Muscle of leg (tissue), 11 donors: ENCODE measurements around the gene PLXNA4. TPM values are rescaled to one million over a fixed set of nuclear protein-coding genes. Genes with fewer than 3 reads are reported as not detected.

Source experiments
- DNase-seq: peaks from one replicate; pipeline ENCODE4 v3.0.0; 2013
- H3K27ac ChIP-seq: one replicate; pipeline ENCODE4 v1.5.1; 2013; ENCODE audit warnings: mild to moderate bottlenecking, low read length, control low read depth
- H3K27me3 ChIP-seq: one replicate; pipeline ENCODE4 v1.6.1; 2013; ENCODE audit warnings: low read length; ENCODE audit not compliant: control insufficient read depth, insufficient read depth
- H3K36me3 ChIP-seq: one replicate; pipeline ENCODE4 v1.6.1; 2013; ENCODE audit warnings: low read length; ENCODE audit not compliant: control insufficient read depth, insufficient read depth
- H3K4me1 ChIP-seq: one replicate; pipeline ENCODE4 v1.6.1; 2013; ENCODE audit warnings: low read length; ENCODE audit not compliant: control insufficient read depth, insufficient read depth
- H3K4me3 ChIP-seq: one replicate; pipeline ENCODE4 v1.5.1; 2013; ENCODE audit warnings: low read length, control low read depth
- H3K9me3 ChIP-seq: replicated peaks from 2 replicates; pipeline ENCODE4 v1.6.1; 2013; ENCODE audit warnings: low read depth, low read length; ENCODE audit not compliant: control insufficient read depth
- WGBS: methylation state at CpG from one replicate; pipeline ENCODE4 v1.1.5; 2013; ENCODE audit warnings: missing lambda C conversion rate; ENCODE audit not compliant: insufficient coverage; 5-methylcytosine and 5-hydroxymethylcytosine counted together
- polyA plus RNA-seq, 8 donors: library from polyadenylated mRNA; unstranded; fragments of 120-200 nt; gene quantifications; one replicate each; pipeline versions ENCODE4 v1.2.1 to v1.2.3, GENCODE V29; 2013; ENCODE audit warnings: inconsistent platforms in 1 of 8, low replicate concordance in 1 of 8; ENCODE audit not compliant: insufficient read length in 8 of 8, insufficient read depth in 1 of 8
- total RNA-seq: library from RNA; stranded (reverse); fragments of 120-200 nt; gene quantifications from one replicate; pipeline ENCODE4 v1.2.4, GENCODE V29; 2013

Gene PLXNA4
- total and polyA plus RNA-seq, 9 donors = 1.3 to 3.3 (median 2.1) TPM

DNA sequence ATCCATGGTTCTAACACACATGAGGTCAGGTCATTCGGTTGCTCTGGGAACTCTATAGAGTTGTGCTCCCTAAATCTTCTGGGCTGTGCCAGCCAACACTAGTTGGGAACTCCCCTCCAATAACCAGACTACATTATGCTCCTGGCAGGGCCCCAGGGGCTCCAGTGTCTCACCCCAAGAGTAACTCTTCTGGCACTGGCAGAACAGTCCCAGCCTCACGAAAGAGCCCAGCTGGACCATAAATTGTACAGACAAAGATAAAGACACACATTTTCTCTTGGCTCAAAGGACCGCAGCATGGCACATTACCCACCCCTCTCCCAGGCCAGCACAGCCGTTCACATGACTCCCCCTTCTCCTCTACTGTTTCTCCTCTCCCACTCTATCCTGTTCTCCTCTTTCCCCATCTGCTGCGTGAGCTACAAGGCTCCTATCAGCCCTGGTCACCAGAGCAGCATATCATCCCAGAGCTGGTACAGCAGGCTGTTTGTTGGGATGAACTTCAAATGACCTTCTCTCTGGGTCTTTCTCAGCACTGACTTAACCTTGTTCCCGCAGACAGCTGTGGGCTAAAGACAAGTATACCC, 230.6 kb downstream of the PLXNA4 start:
- Histone ChIP-seq H3K4me3 (no peak overlapping the region), H3K27me3 (peaks cover 13% of the 10 kb centered on the region), H3K27ac (no peak overlapping the region), H3K9me3 (no peaks in the 10 kb centered on the region), H3K36me3 (no peaks in the 10 kb centered on the region), H3K4me1 (peaks cover 3% of the 10 kb centered on the region)
- DNase-seq = peak; percentile 26
- 36% methylated on average over 5 of the region's 6 CpGs for WGBS

DNA sequence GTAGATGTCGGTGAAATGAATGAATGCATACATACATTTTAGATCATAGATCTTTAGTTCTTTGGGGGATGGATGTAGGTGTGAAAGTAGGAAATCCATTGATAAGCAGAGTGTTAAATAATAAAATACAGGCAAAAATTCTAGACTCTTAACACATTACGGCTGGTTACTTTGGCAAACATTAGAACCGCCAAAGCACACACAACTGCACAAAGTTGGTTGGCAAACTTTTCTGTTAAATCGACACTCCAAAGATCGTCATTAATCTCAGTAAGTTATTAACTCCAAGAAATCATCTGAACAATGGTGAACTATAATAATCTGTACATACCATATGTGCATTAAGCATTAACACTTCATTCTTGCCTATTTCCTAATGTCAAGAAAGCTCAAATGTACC, 231.2 kb downstream of the PLXNA4 start:
- Histone ChIP-seq H3K27ac (no peak overlapping the region), H3K4me1 (peaks cover 3% of the 10 kb centered on the region), H3K36me3 (no peaks in the 10 kb centered on the region), H3K9me3 (no peaks in the 10 kb centered on the region), H3K27me3 (peaks cover 13% of the 10 kb centered on the region), H3K4me3 (no peak overlapping the region)
- DNase-seq = no peak
- no CpG with 5 or more reads among the region's 5 CpGs for WGBS

DNA sequence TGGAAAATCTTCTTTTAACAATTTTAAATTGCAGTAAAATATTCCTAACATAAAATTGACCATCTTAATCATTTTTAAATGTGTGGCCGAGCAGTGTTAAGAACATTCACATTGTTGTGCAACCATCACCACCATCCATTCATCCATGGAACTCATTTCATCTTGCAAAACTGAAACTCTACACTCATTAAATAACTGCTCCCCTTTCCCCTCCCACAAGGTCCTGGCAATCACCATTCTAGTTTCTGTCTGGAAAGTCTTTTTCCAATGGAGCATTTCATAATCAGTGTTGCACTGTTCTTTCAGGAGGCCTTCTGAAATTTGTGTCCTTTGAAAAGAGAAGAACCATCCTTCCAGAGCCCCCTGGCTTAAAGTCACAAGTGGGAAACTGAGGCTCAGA, 233.1 kb downstream of the PLXNA4 start:
- WGBS = 94% methylated on average over 1 of the region's 1 CpG
- no peak for DNase-seq
- peaks cover 10% of the 10 kb centered on the region for H3K27me3 ChIP-seq
- no peaks in the 10 kb centered on the region for H3K36me3 ChIP-seq
- H3K4me1 ChIP-seq = peaks cover 3% of the 10 kb centered on the region
- H3K27ac ChIP-seq = no peak overlapping the region
- H3K9me3 ChIP-seq = no peaks in the 10 kb centered on the region
- H3K4me3 ChIP-seq = no peak overlapping the region

DNA sequence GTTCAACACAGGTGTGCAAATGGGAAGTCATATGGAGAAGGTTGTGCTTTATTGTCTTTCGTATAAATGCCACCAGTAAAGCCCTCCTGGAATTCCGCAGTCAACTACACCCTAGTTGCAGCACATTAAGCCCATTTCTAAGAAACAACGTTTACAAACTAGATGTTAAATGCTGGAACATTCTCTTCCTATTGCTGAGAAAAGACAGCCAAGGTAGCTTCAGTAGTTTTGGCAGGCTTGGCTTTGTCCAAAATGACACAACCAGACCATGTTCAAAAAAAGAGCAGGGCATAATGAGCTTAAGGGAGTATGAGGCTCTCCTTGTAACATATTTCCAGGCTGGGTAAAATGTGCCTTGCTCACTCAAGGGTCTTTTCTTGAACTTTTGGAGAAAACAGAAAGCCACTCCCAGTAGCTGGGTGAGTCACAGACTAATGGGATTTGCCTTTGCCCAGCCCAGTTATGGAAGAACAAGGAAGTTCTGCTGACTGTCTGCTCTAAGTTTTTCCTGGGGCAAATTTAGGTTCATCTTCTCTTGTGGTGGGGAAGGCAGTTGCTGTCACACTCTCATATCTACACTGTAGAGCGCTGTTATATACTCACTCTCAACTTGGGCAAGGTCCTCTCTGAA, 238.7 kb downstream of the PLXNA4 start:
- H3K4me3 ChIP-seq = no peak overlapping the region
- no peaks in the 10 kb centered on the region for H3K36me3 ChIP-seq
- DNase-seq = no peak
- no CpG with 5 or more reads among the region's 4 CpGs for WGBS
- H3K9me3 ChIP-seq = no peaks in the 10 kb centered on the region
- no peaks in the 10 kb centered on the region for H3K4me1 ChIP-seq
- H3K27me3 ChIP-seq = peaks cover 4% of the 10 kb centered on the region
- H3K27ac ChIP-seq = no peak overlapping the region

DNA sequence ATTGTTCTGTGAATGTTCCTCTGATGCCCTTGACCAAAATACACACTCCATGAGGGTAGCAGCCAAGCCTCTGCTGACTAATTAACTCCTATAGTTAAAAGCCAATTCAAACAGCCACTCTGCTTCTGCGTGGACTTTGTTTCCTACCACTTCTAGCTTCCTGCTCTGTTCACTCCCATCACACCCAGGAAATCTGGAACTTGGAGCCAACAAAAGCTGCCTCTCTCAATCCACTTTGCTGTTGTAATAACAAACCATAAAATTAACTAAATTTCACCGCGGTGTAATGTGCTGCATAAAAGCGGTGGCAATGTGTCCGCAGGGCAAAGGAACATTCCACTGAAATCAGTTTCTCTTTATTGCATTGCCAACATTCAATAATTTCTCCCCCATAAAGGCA, 239.5 kb downstream of the PLXNA4 start:
- Histone ChIP-seq H3K4me1 (no peaks in the 10 kb centered on the region), H3K36me3 (no peaks in the 10 kb centered on the region), H3K27ac (no peak overlapping the region), H3K27me3 (peaks cover 4% of the 10 kb centered on the region), H3K9me3 (no peaks in the 10 kb centered on the region), H3K4me3 (no peak overlapping the region)
- DNase-seq = no peak
- WGBS = 71% methylated on average over 5 of the region's 5 CpGs

DNA sequence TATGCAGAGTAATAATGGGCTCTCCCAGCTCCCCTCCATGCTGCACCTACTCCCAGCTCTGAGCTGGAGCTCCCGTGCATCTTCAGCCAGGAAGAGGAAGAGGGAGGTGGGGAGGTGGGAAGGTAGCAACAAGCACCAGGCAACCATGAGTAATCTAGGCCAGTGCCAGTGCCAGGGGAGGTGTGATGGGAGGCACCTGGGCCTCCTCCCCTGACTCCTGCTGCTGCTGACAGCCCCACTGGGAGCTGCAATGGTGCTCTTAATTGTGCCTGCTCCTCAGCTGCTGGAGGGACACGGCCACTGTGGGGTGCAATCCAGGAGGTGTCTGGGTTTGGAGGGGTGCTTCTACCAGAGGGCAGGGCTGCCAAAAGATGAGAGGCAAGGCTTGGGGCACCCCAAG, 243.0 kb downstream of the PLXNA4 start:
- no peaks in the 10 kb centered on the region for H3K36me3 ChIP-seq
- peaks cover 2% of the 10 kb centered on the region for H3K4me1 ChIP-seq
- 50% methylated on average over 2 of the region's 2 CpGs for WGBS
- H3K27ac ChIP-seq = no peak overlapping the region
- no peak for DNase-seq
- no peak overlapping the region for H3K4me3 ChIP-seq
- peaks cover 2% of the 10 kb centered on the region for H3K27me3 ChIP-seq
- H3K9me3 ChIP-seq = no peaks in the 10 kb centered on the region

DNA sequence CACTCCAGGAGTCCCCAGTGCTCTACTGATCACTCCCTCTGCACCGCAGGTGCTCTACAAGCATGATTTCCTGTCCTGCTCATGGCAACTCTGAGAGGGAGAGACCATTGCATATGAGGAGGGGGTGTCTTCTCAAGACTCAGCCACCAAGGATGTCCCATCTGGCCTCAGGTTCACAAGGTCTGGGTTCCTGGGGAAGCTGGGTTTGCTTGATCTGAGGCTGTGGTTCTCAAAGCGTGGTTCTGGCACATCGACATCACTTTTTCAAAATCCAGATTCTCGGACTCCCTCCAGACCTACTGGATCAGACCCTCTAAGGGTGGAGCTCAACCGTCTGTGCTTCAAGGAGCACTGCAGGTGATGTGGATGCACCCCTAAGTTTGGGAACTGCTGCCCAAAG, 247.5 kb downstream of the PLXNA4 start:
- Histone ChIP-seq H3K27ac (no peak overlapping the region), H3K9me3 (no peaks in the 10 kb centered on the region), H3K4me1 (peaks cover 6% of the 10 kb centered on the region), H3K27me3 (peaks cover 14% of the 10 kb centered on the region), H3K4me3 (no peak overlapping the region), H3K36me3 (no peaks in the 10 kb centered on the region)
- no peak for DNase-seq
- no CpG with 5 or more reads among the region's 5 CpGs for WGBS

DNA sequence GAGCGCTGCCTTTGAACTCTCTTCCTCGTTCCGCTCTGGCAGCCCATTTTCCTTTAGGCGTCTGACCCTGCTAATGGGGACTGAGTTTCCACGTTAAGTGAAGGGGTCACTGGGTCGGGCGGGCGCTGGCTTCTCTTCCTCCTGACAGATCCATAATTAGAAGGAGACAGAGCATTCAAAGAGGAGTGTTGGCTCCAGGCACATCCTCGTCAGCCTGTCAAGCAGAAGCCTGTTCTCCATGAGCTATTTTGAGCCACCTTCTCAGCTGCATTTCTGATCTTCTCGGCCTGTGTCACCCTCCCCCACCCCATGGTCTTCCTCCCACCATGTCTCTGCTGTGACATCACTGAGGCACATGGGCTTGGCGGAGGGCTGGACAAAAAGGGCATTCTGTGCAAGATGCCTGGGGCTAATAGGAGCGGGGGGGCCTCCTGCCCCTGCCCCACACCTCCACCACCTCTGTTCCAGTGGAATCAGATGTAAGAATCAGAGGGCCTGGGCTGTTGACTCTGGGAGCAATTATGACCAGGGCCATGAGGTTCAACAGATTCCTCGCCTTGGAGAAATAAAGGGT, 248.1 kb downstream of the PLXNA4 start:
- H3K27ac ChIP-seq = no peak overlapping the region
- H3K27me3 ChIP-seq = peaks cover 14% of the 10 kb centered on the region
- DNase-seq = no peak
- H3K9me3 ChIP-seq = no peaks in the 10 kb centered on the region
- no peaks in the 10 kb centered on the region for H3K36me3 ChIP-seq
- H3K4me3 ChIP-seq = no peak overlapping the region
- peaks cover 6% of the 10 kb centered on the region for H3K4me1 ChIP-seq
- 71% methylated on average over 6 of the region's 13 CpGs for WGBS

DNA sequence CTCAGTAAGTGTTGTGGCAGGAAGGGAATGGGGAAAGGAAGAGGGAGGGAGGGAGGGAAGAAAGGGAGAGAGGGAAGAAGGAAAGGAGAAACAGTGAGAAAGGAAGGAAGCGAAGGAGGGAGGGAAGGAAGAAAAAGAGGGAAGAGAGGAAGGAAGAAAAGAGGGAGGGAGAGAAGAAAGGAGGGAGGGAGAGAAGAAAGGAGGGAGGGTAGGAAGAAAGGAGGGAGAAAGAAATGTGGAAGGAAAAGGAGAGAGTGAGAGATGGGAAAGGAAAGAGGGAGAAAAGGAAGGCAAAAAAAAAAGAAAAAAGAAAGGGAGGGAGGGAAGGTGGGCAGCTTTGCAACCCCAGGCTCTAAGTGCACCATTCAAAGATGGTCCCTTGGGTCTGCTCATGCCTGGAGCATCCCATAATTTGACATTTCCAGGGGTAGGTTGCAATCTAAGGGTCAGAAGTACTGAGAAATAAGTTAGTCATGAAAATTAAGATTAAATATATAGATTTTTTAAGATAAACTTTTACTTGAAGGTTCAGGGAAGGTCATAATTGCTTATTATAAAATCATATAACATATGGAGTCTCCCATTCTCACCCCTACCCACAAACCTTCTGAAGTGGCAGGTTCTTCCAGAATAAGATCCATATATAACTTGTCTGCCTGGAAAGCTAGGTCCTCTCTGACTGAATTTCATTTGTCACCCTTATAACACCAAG, 249.2 kb downstream of the PLXNA4 start:
- no peaks in the 10 kb centered on the region for H3K9me3 ChIP-seq
- peaks cover 14% of the 10 kb centered on the region for H3K27me3 ChIP-seq
- H3K27ac ChIP-seq = no peak overlapping the region
- DNase-seq = no peak
- WGBS = 76% methylated on average over 1 of the region's 1 CpG
- no peaks in the 10 kb centered on the region for H3K36me3 ChIP-seq
- H3K4me3 ChIP-seq = no peak overlapping the region
- peaks cover 6% of the 10 kb centered on the region for H3K4me1 ChIP-seq

DNA sequence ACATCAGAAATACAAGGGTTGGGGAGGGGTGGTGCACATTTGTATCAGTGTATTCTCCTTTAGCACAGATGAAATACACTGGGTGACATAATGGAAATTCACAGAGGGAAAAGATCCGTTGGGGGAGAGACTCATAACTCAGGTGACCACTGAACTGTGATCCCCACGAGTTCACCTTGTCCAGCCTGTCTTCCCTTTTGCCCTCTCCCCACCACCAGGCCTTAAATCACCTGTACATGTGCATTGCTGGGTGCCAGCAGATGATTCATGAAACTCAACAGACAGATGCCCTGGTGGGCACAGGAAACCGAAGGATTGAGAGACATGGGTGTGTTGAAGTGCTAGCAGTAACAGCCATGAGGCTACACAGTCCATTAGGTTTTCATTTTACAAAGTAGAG, 253.3 kb downstream of the PLXNA4 start:
- Histone ChIP-seq H3K27ac (no peak overlapping the region), H3K4me3 (no peak overlapping the region), H3K4me1 (peaks cover 15% of the 10 kb centered on the region), H3K9me3 (no peaks in the 10 kb centered on the region), H3K36me3 (no peaks in the 10 kb centered on the region), H3K27me3 (peaks cover 36% of the 10 kb centered on the region)
- WGBS = no CpG with 5 or more reads among the region's 3 CpGs
- no peak for DNase-seq
